Activated CD8-positive, alpha-beta T cell treated with anti-CD3 and anti-CD28 coated beads for 36 hours (primary cell): ENCODE data around the gene POU3F3. TPM values are rescaled to one million over a fixed set of nuclear protein-coding genes. Genes with fewer than 3 reads are reported as not detected.

Source experiments
- total RNA-seq, 2 experiments: library from RNA; stranded (reverse); gene quantifications; one replicate each; pipeline ENCODE4 v1.2.3, GENCODE V29; 2021

POU3F3 gene
- total RNA-seq, 2 experiments from 2014 or later: not detected

Other genes starting within 250 kb of the POU3F3 start
- gene MRPS9, start 184.0 kb downstream of the POU3F3 start, total RNA-seq: 10 to 100 TPM; 45.1 to 46.9 TPM